HEK293 (cell line): ENCODE measurements around the gene NDC1.

ENCODE experiments used
- CTCF ChIP-seq: fragments of 450-650 bp; formaldehyde crosslinking; IDR thresholded peaks from 2 replicates; pipeline ENCODE4 v1.5.1; 2016; ENCODE audit warnings: missing biosample characterization, missing genetic modification characterization
- KLF16 ChIP-seq: fragments of 450-650 bp; formaldehyde crosslinking; IDR thresholded peaks from 2 replicates; pipeline ENCODE4 v1.5.1; 2017; ENCODE audit warnings: missing biosample characterization, missing genetic modification characterization
- OSR2 ChIP-seq: fragments of 450-650 bp; formaldehyde crosslinking; IDR thresholded peaks from 2 replicates; pipeline ENCODE4 v1.5.1; 2016; ENCODE audit warnings: missing biosample characterization, missing genetic modification characterization
- ZBTB11 ChIP-seq: fragments of 450-650 bp; formaldehyde crosslinking; conservative IDR thresholded peaks from 2 replicates; pipeline ENCODE4 v1.5.1; 2016; ENCODE audit warnings: low read depth, missing biosample characterization, missing genetic modification characterization
- ZBTB21 ChIP-seq: fragments of 450-650 bp; formaldehyde crosslinking; IDR thresholded peaks from 2 replicates; pipeline ENCODE4 v1.5.1; 2017; ENCODE audit warnings: missing biosample characterization, missing genetic modification characterization
- ZNF140 ChIP-seq: fragments of 450-650 bp; formaldehyde crosslinking; IDR thresholded peaks from 2 replicates; pipeline ENCODE4 v1.5.1; 2016; ENCODE audit warnings: missing biosample characterization, missing genetic modification characterization
- ZNF354C ChIP-seq: fragments of 450-650 bp; formaldehyde crosslinking; IDR thresholded peaks from 2 replicates; pipeline ENCODE4 v1.5.1; 2016; ENCODE audit warnings: missing biosample characterization, missing genetic modification characterization, low read depth, borderline replicate concordance
- ZNF473 ChIP-seq: fragments of 450-650 bp; formaldehyde crosslinking; IDR thresholded peaks from 2 replicates; pipeline ENCODE4 v1.5.1; 2017; ENCODE audit warnings: missing biosample characterization, missing genetic modification characterization
- ZNF513 ChIP-seq: fragments of 450-650 bp; IDR thresholded peaks from 2 replicates; pipeline ENCODE4 v1.5.1; 2018; ENCODE audit warnings: missing biosample characterization, missing genetic modification characterization

- TF ChIP-seq ZNF354C (tag by site-specific recombination) (no peak), OSR2 (tag by site-specific recombination) (no peak), CTCF (tag by site-specific recombination) (no peak), ZBTB21 (tag by site-specific recombination) (no peak), ZNF513 (tag by site-specific recombination) (no peak), ZBTB11 (no peak), ZNF473 (tag by site-specific recombination) (no peak), ZNF140 (no peak), KLF16 (no peak)
Measured at GRCh38 chr1:53868565-53868964, 30.5 kb upstream of the NDC1 start.
